ENCODE measurements around the gene LRCH4. TPM values are rescaled to one million over a fixed set of nuclear protein-coding genes. Genes with fewer than 3 reads are reported as not detected.
A peak's percentile ranks its signal among the peaks of the same experiment; 100 is the strongest.

Gene LRCH4
- total and polyA plus RNA-seq, 9 of the 15 experiments (the other 6 are each of a cell fraction or from before 2014, with no cell fraction given), result 0.06 to 63.3 (median 15.0) TPM

DNA sequence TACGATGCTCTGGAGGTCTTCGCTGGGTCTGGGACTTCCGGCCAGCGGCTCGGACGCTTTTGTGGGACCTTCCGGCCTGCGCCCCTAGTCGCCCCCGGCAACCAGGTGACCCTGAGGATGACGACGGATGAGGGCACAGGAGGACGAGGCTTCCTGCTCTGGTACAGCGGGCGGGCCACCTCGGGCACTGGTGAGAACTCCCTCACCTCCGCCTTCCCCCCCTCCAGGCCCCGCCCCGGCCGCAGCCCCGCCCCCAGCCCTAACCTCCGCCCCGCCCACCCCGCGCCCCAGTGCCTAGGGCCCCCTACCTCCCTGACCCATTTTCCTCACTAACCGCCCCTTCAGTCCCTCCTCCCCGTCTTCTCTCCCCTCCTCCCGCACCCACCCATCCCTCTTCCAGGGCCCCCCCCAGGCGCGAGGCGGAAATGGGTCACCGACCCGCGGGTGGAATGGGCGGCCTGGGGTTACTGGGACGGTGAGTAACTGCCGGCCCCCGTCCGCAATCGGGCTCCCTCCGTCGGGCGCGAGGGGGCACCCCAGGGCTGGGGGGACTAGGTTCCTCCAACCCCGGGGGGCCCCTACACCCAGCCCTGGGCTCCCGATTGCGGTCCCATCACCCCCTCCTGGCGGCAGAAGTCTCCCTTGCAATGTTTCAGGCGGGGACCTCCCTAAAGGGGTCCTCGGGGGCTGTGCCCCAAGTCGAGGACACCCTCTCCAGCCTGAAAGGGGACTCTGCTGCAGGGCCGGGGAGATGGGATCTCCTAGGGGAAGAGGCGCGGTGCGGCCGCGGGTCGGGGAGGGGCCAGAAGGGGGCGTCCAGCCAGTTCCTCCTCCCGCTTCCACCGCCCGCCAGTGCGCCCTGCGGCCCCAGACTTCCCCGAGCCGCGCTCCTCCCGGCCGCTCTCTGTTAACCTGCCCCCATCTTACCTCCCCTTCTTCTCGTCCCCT is 18.4 kb upstream of the LRCH4 start (continued):
- TF ChIP-seq, protein P1, sequence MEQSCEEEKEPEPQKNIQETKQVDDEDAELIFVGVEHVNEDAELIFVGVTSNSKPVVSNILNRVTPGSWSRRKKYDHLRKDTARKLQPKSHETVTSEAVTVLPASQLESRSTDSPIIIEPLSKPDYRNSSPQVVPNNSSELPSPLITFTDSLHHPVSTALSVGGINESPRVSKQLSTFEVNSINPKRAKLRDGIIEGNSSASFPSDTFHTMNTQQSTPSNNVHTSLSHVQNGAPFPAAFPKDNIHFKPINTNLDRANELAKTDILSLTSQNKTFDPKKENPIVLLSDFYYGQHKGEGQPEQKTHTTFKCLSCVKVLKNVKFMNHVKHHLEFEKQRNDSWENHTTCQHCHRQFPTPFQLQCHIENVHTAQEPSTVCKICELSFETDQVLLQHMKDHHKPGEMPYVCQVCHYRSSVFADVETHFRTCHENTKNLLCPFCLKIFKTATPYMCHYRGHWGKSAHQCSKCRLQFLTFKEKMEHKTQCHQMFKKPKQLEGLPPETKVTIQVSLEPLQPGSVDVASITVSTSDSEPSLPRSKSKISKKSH (CRISPR knock-in tag; IDR thresholded peaks at IDR 0.05), result no peak
- TF ChIP-seq, protein P2, sequence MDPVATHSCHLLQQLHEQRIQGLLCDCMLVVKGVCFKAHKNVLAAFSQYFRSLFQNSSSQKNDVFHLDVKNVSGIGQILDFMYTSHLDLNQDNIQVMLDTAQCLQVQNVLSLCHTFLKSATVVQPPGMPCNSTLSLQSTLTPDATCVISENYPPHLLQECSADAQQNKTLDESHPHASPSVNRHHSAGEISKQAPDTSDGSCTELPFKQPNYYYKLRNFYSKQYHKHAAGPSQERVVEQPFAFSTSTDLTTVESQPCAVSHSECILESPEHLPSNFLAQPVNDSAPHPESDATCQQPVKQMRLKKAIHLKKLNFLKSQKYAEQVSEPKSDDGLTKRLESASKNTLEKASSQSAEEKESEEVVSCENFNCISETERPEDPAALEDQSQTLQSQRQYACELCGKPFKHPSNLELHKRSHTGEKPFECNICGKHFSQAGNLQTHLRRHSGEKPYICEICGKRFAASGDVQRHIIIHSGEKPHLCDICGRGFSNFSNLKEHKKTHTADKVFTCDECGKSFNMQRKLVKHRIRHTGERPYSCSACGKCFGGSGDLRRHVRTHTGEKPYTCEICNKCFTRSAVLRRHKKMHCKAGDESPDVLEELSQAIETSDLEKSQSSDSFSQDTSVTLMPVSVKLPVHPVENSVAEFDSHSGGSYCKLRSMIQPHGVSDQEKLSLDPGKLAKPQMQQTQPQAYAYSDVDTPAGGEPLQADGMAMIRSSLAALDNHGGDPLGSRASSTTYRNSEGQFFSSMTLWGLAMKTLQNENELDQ (CRISPR knock-in tag; IDR thresholded peaks at IDR 0.05; ENCODE audit: borderline replicate concordance), result no peak
- TF ChIP-seq ZNF780A (CRISPR knock-in tag; IDR thresholded peaks at IDR 0.05) (no peak), PCBP2 (IDR thresholded peaks at IDR 0.05; ENCODE audit: low read depth, low read length, poor library complexity, severe bottlenecking) (no peak), HMGN3 (IDR thresholded peaks at IDR 0.05; ENCODE audit: borderline replicate concordance, extremely low read depth, insufficient read length, low read depth, low read length) (peak; percentile 78), GTF2E2 (tag; IDR thresholded peaks at IDR 0.05) (no peak), ESRRA (IDR thresholded peaks at IDR 0.05; ENCODE audit: borderline replicate concordance, low read depth) (peak; percentile 78), HIVEP1 (CRISPR knock-in tag; IDR thresholded peaks at IDR 0.05) (no peak), LCOR (CRISPR knock-in tag; IDR thresholded peaks at IDR 0.05) (peak; percentile 63; the same call in 1 of the 2 replicates), CREB5 (CRISPR knock-in tag; IDR thresholded peaks at IDR 0.05) (no peak), KDM2B (CRISPR knock-in tag; IDR thresholded peaks at IDR 0.05) (peak; percentile 47; the same call in 1 of the 2 replicates), ZEB2 (IDR thresholded peaks at IDR 0.05) (0 out of 2 replicates have a peak, but pooled peaks have one; percentile 41), HDAC2 (IDR thresholded peaks at IDR 0.05) (peak; percentile 96), RBM39 (optimal IDR thresholded peaks at IDR 0.05; ENCODE audit: low read depth, low read length) (no peak), ZNF395 (CRISPR knock-in tag; IDR thresholded peaks at IDR 0.05) (no peak), RAD21 (CRISPR knock-in tag; conservative IDR thresholded peaks at IDR 0.05 in 1 of 2, IDR thresholded peaks at IDR 0.05 in 1 of 2) (peak; percentile 65), ZC3H11A (IDR thresholded peaks at IDR 0.05; ENCODE audit: low read depth, low read length) (no peak), ZNF253 (CRISPR knock-in tag; conservative IDR thresholded peaks at IDR 0.05) (no peak), ZNF561 (CRISPR knock-in tag; conservative IDR thresholded peaks at IDR 0.05) (no peak), E2F3 (CRISPR knock-in tag; IDR thresholded peaks at IDR 0.05) (peak; percentile 57; the same call in 1 of the 2 replicates), BCOR (IDR thresholded peaks at IDR 0.05) (peak; percentile 54)

All from K562 (cell line).